Stimulated activated naive B cell treated with anti-CD40 and anti-IgM and Interleukin-4, amounts not matched to agents 10 μg/mL and 1 μg/mL and 100 μg/mL, for 72 hours (primary cell): ENCODE data around the gene HINFP.
"Not testable (repeated sequence)": the region's sequence is repeated elsewhere in the genome, so short reads cannot be mapped to it uniquely, and the experiment has no call there.

Experiments used
- ATAC-seq, 2 donors: fragments of 150-1000 bp; cut with Tn5 transposase; replicated peaks; 2 replicates each; pipeline ENCODE4 v1.10.0; 2021; ENCODE audit warnings: moderate library complexity in 1 of 2
- DNase-seq: peaks from one replicate; pipeline ENCODE4 v3.0.0; 2021
- H3K27ac Mint-ChIP-seq: one replicate; pipeline ENCODE4 v1.8.0; 2022; ENCODE audit warnings: mild to moderate bottlenecking, mixed read lengths
- H3K27me3 Mint-ChIP-seq, 2 donors: one replicate each; pipeline ENCODE4 v1.8.0; 2022; ENCODE audit warnings: mixed read lengths in 2 of 2
- H3K36me3 Mint-ChIP-seq, 2 donors: one replicate each; pipeline ENCODE4 v1.8.0; 2022; ENCODE audit warnings: mixed read lengths in 2 of 2, mild to moderate bottlenecking in 1 of 2
- H3K4me1 Mint-ChIP-seq, 2 donors: one replicate each; pipeline ENCODE4 v1.8.0; 2022; ENCODE audit warnings: mixed read lengths in 2 of 2, mild to moderate bottlenecking in 1 of 2
- H3K4me3 Mint-ChIP-seq, 2 donors: one replicate each; pipeline ENCODE4 v1.8.0; 2022; ENCODE audit warnings: mild to moderate bottlenecking in 2 of 2, mixed read lengths in 2 of 2, moderate library complexity in 1 of 2
- H3K9me3 Mint-ChIP-seq, 2 donors: one replicate each; pipeline ENCODE4 v1.8.0; 2022; ENCODE audit warnings: mixed read lengths in 2 of 2, mild to moderate bottlenecking in 1 of 2

HINFP gene

DNA sequence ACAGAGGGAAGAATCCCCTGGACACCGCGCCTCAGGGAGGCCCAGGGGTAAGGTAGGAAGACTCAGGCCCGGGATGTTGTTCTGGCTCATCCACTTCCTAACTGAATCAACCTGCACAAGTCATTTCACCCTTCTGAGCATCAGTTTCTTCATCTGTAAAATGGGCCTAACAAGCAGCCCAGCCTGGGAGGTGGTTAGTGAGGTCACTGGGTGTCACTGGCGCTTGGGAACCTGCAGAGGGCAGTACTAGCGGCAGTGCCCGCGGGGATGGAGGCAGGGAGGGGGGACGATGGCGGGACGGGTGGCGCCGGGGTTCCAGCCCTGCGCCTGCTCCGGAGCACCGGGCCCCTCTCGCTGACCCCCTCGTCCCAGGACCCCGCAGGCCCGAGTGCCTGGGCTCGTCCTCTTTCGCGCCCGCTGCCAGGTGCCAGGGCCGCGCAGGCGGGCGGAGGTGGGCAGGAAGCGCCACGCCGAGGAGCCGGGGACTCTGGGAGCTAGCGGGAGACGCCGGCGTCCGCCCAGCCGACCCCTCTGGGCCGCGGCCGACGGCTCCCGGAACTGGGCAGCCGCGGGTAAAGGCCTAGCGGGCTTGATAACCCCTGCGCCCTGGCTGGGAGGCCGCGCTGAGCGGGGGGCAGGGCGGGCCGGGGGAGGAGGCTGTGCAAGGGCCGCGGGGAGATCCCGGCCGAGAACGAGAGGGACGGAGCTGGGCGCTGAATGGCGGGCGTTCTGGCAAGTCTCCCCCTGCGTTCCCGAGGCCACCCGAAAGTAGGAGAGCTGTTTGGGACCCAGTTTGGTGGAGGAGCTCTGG is 47.3 kb downstream of the HINFP start, which contains the start of gene NLRX1:
Gene NLRX1 (plus strand): TSS at position 255 of the 811 bp plus-strand sequence. CDS start 2,679 bp downstream, outside the sequence.
- peaks cover 8 to 10% of the 10 kb centered on the region in 2 donors for H3K4me1 Mint-ChIP-seq
- peaks cover 0 to 6% of the 10 kb centered on the region in 2 donors for H3K36me3 Mint-ChIP-seq
- H3K4me3 Mint-ChIP-seq, result peak within 1 kb of the TSS; percentile 92 to 97
- ATAC-seq (peak; percentile 93 to 95), DNase-seq (peak; percentile 79)
- peak within 1 kb of the TSS; percentile 96 for H3K27ac Mint-ChIP-seq
- no peaks in the 10 kb centered on the region for H3K9me3 Mint-ChIP-seq
- no peaks in the 10 kb centered on the region for H3K27me3 Mint-ChIP-seq

DNA sequence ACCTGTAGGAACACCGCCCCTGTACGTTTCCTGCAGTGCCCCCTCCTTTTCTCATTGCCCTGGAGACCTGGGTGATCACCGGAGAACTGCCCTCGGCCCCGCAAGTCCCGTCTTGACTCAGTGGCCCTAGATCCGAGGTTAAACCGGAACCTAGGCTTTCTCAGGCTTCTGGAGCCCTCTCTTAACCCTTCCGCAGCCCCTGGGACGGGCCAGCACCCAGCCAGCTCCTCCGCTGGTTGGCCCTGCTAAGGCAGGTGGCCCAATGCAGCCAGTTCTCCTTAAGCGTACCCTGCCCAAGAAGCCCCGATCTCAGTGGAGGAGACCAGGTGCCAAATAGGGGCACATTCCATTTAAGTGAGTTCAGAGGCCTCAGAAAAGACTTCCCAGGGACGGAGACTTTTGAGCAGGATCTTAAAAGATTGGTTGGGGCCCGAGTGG is 47.9 kb downstream of the HINFP start:
- H3K9me3 Mint-ChIP-seq, result no peaks in the 10 kb centered on the region
- no peaks in the 10 kb centered on the region for H3K27me3 Mint-ChIP-seq
- H3K27ac Mint-ChIP-seq, result peak overlapping the region; percentile 96
- ATAC-seq, result peak; percentile 68 to 77
- H3K4me1 Mint-ChIP-seq, result peaks cover 8 to 10% of the 10 kb centered on the region in 2 donors
- peaks cover 6% of the 10 kb centered on the region in 2 donors for H3K36me3 Mint-ChIP-seq
- DNase-seq, result peak; percentile 46
- H3K4me3 Mint-ChIP-seq, result peak overlapping the region; percentile 92 to 97

DNA sequence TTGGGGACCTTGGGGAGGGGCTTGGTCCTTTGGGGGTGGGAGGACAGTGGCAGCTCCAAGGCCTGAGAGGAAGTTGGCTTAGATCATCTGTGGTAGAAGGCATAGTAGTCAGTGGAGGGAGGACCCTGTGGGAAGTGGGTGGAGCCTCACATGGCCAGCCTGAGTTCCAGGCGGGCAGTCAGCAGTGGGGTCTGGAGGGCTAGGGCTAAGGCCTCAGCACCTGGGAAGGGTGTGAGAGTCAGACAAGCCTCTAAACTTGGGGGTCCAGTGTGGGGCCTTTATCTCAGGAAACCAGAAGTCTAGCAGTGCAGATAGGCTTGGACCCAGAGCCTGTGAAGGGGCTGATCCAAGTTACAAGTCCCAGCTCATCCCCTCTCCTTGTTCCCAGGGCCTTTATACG is 51.1 kb downstream of the HINFP start:
- peaks cover 8 to 10% of the 10 kb centered on the region in 2 donors for H3K4me1 Mint-ChIP-seq
- no peaks in the 10 kb centered on the region for H3K27me3 Mint-ChIP-seq
- peaks cover 6 to 13% of the 10 kb centered on the region in 2 donors for H3K36me3 Mint-ChIP-seq
- DNase-seq (no peak), ATAC-seq (no peak)
- no peak overlapping the region for H3K27ac Mint-ChIP-seq
- no peak overlapping the region for H3K4me3 Mint-ChIP-seq
- H3K9me3 Mint-ChIP-seq, result no peaks in the 10 kb centered on the region

DNA sequence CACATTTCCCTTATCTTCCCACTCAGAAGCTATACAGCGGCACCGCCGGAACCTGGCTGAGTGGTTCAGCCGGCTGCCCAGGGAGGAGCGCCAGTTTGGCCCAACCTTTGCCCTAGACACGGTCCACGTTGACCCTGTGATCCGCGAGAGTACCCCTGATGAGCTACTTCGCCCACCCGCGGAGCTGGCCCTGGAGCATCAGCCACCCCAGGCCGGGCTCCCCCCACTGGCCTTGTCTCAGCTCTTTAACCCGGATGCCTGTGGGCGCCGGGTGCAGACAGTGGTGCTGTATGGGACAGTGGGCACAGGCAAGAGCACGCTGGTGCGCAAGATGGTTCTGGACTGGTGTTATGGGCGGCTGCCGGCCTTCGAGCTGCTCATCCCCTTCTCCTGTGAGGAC is 52.1 kb downstream of the HINFP start:
- DNase-seq (no peak), ATAC-seq (no peak)
- Mint-ChIP-seq H3K4me3 (no peak overlapping the region), H3K27me3 (no peaks in the 10 kb centered on the region), H3K27ac (no peak overlapping the region), H3K9me3 (no peaks in the 10 kb centered on the region), H3K36me3 (peaks cover 8 to 16% of the 10 kb centered on the region in 2 donors), H3K4me1 (peaks cover 9 to 13% of the 10 kb centered on the region in 2 donors)

DNA sequence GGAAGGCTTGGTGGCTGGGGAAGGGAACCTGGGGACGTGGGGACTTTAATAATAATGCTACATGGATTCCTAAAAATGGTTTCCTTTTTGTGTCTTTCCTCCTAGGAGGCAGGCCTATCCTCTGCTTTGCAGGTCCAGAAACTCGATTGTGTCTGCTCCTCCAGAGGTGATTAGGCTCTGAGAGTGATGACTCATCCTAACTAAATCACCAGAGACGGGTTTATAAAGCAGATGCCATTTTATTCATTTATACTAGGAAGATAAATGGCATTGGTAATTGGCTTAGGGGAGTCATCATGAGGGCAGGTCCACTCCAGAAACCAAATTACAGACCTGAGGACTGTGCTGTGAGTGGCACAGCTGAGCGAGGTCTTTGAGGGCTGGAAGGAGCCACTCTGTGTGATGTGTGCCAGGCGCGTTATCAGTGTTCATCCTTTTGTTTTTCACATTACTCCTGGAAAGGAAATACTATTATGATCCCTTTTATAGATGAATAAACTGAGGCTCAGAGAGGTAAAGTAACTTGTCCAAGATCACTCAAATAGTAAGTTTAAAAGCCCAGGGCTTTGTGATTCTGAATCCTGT is 54.2 kb downstream of the HINFP start:
- Mint-ChIP-seq H3K4me1 (peaks cover 3 to 9% of the 10 kb centered on the region in 2 donors), H3K36me3 (peaks cover 15 to 26% of the 10 kb centered on the region in 2 donors), H3K27me3 (no peaks in the 10 kb centered on the region), H3K27ac (no peak overlapping the region), H3K4me3 (no peak overlapping the region), H3K9me3 (no peaks in the 10 kb centered on the region)
- DNase-seq (no peak), ATAC-seq (no peak)

DNA sequence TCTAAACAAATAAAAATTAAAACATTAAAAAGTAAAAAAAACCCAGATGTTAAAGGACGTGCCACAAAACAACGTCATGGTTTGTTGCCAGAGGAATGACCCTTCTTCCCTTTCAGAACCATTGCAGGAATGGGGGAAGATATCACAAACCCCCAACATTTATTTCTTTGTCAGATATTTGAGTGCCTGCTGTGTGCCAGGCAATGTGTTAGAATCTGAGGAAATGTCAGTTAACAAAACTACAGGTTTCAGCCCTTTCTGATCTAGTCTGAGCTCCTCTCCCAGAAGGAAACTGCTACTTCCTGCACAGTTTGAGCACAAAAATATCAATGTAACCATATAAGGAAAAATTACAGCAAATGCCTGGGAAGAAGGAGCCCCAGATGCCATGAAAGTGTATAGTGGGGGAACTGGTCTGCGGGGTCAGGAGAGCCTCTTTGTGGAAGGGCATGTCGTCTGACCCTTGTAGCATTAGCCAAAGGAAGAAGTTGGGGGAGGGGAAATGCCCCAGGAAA is 56.8 kb downstream of the HINFP start:
- DNase-seq (no peak), ATAC-seq (peak in 1 of 2 donors; percentile 16)
- no peaks in the 10 kb centered on the region for H3K27me3 Mint-ChIP-seq
- H3K4me3 Mint-ChIP-seq, result no peak overlapping the region
- no peaks in the 10 kb centered on the region for H3K9me3 Mint-ChIP-seq
- H3K4me1 Mint-ChIP-seq, result peaks cover 3 to 9% of the 10 kb centered on the region in 2 donors
- H3K36me3 Mint-ChIP-seq, result peaks cover 14 to 46% of the 10 kb centered on the region in 2 donors
- no peak overlapping the region for H3K27ac Mint-ChIP-seq

DNA sequence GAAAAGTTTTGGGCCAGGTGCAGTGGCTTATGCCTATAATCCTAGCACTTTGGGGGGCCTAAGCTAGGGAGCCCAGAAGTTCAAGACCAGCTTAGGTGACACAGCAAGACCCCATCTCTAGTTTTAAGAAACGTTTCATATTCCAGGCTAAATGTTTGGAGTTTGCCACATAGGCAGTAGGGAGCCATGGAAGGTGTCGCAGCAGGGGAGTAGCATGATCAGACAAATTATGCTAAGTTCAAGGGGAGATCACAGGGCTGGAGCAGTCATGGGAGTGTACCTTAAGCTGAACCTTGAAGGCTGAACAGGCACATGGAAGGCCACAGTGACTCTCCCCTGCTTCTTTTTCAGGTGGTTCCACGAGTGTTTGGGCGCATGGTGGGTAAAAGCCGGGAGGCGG is 58.0 kb downstream of the HINFP start:
- Mint-ChIP-seq H3K4me3 (no peak overlapping the region), H3K27ac (no peak overlapping the region), H3K9me3 (peaks cover 0 to 2% of the 10 kb centered on the region in 2 donors), H3K36me3 (peaks cover 23 to 50% of the 10 kb centered on the region in 2 donors), H3K27me3 (no peaks in the 10 kb centered on the region), H3K4me1 (peaks cover 6 to 9% of the 10 kb centered on the region in 2 donors)
- DNase-seq (no peak), ATAC-seq (no peak)

DNA sequence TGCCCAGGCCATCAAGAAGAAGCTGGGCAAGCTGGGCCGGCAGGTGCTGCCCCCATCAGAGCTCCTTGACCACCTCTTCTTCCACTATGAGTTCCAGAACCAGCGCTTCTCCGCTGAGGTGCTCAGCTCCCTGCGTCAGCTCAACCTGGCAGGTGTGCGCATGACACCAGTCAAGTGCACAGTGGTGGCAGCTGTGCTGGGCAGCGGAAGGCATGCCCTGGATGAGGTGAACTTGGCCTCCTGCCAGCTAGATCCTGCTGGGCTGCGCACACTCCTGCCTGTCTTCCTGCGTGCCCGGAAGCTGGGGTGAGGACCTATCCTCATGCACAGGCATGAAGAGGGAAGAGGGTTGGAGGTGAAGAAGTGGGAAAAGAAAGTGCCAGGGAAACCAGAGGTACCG is 58.6 kb downstream of the HINFP start:
- H3K36me3 Mint-ChIP-seq, result peaks cover 25 to 51% of the 10 kb centered on the region in 2 donors
- DNase-seq (no peak), ATAC-seq (no peak)
- no peaks in the 10 kb centered on the region for H3K27me3 Mint-ChIP-seq
- H3K27ac Mint-ChIP-seq, result no peak overlapping the region
- H3K4me1 Mint-ChIP-seq, result peaks cover 6 to 9% of the 10 kb centered on the region in 2 donors
- H3K4me3 Mint-ChIP-seq, result no peak overlapping the region
- H3K9me3 Mint-ChIP-seq, result peaks cover 0 to 2% of the 10 kb centered on the region in 2 donors

DNA sequence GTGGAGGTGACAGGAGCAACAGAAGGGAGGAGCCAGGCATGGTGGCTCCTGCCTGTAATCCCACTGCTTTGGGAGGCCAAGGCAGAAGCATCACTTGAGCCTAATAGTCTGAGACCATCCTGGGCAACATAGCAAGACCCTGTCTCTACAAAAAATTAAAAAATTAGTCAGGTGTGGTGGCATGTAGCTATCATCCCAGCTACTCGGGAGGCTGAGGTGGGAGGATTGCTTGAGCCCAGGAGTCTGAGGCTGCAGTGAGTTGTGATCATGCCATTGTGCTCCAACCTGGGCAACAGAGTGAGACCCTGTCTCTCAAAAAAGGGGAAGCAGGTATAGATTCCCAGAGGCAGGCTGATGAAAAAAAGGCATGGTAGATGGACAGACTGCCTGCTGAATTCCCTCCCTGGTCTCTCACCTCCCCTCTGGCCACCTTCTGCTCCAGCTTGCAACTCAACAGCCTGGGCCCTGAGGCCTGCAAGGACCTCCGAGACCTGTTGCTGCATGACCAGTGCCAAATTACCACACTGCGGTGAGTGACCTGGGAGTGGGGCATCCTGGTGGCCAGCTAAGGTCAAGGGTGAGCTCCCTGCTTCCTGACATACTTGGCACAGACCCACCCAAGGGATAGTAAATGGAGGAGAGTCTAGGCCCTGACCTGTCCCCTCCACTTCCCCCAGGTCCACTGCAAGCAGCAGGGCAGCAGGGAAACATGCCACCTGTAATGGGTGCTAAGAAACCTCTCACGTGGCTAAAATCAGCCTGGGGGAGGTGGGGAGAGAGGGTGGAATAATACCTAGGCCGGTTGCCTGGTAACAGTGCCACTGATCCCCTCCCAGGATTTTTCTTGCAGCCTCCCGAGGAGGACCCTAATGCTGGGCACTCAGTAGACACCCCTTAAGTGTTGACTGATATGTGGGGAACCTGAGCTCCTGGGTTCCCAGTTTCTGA is 59.6 kb downstream of the HINFP start:
- H3K9me3 Mint-ChIP-seq, result peaks cover 0 to 2% of the 10 kb centered on the region in 2 donors
- peaks cover 25 to 47% of the 10 kb centered on the region in 2 donors for H3K36me3 Mint-ChIP-seq
- peaks cover 9% of the 10 kb centered on the region in 2 donors for H3K4me1 Mint-ChIP-seq
- ATAC-seq (no peak), DNase-seq (no peak)
- H3K27ac Mint-ChIP-seq, result no peak overlapping the region
- H3K4me3 Mint-ChIP-seq, result no peak overlapping the region
- H3K27me3 Mint-ChIP-seq, result peaks cover 1 to 7% of the 10 kb centered on the region in 2 donors

DNA sequence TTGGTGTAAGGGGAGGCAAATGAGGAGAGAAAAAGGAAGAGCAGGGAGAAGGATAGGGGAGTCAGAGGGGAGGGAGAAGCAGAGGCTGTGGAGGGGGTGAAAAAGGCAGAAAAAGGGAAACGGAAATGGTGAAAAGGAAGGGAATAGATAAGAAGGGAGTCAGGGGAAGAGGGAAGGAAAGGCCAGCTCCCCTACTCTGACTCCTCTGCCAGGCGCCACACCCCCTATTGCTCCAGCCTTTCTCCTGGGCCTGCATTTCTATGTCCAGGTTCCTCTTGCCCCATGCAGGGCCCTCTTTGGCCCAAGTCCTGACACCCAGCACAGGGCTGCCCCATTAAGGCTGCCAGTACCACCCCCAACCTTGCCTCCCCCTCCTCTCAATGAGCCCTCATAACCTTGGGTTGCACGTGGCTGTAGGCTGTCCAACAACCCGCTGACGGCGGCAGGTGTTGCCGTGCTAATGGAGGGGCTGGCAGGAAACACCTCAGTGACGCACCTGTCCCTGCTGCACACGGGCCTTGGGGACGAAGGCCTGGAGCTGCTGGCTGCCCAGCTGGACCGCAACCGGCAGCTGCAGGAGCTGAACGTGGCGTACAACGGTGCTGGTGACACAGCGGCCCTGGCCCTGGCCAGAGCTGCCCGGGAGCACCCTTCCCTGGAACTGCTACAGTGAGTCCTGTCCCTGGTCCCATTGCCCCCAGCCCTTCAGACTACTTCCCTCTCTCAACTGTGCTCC is 60.5 kb downstream of the HINFP start:
- peaks cover 0 to 2% of the 10 kb centered on the region in 2 donors for H3K9me3 Mint-ChIP-seq
- H3K27ac Mint-ChIP-seq, result no peak overlapping the region

DNA sequence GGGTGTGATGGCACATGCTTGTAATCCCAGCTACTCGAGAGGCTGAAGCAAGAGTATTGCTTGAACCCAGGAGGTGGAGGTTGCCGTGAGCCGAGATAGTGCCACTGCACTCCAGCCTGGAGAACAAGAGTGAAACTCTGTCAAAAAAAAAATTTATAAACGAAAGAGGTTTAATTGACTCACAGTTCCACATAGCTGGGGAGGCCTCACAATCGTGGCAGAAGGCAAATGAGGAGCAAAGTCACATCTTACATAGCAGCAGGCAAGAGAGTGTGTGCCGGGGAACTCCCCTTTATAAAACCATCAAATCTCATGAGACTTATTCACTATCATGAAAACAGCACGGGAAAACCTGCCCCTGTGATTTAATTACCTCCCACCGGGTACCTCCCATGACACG is 63.0 kb downstream of the HINFP start:
- H3K4me1 Mint-ChIP-seq, H3K4me3 Mint-ChIP-seq, DNase-seq, H3K9me3 Mint-ChIP-seq, H3K27ac Mint-ChIP-seq: not testable (repeated sequence)
- peak; percentile 36 to 68 for ATAC-seq
- H3K36me3 Mint-ChIP-seq, result peaks cover 20 to 41% of the 10 kb centered on the region in 2 donors
- peaks cover 11 to 13% of the 10 kb centered on the region in 2 donors for H3K27me3 Mint-ChIP-seq

More for the DNA sequence above, 60.5 kb downstream of the HINFP start:
- ATAC-seq (no peak), DNase-seq (no peak)
- peaks cover 9% of the 10 kb centered on the region in 2 donors for H3K4me1 Mint-ChIP-seq
- peaks cover 7 to 13% of the 10 kb centered on the region in 2 donors for H3K27me3 Mint-ChIP-seq
- no peak overlapping the region for H3K4me3 Mint-ChIP-seq
- peaks cover 25 to 47% of the 10 kb centered on the region in 2 donors for H3K36me3 Mint-ChIP-seq
